Activated CD8-positive, alpha-beta memory T cell treated with anti-CD3 and anti-CD28 coated beads for 36 hours (primary cell): ENCODE results near the gene DNAH10. TPM values are rescaled to one million over a fixed set of nuclear protein-coding genes. Genes with fewer than 3 reads are reported as not detected.

Experiments used
- CTCF ChIA-PET: fragments of 350-600 bp; sonication (Branson Sonifier 250); formaldehyde crosslinking; loops from one replicate; lab custom pipeline; 2021; ENCODE audit warnings: antibody characterized with exemption; lab: Charles Lee
- POLR2A ChIA-PET: fragments of 350-600 bp; sonication (Branson Sonifier 250); formaldehyde crosslinking; loops from one replicate; lab custom pipeline; 2021; ENCODE audit warnings: antibody characterized with exemption; lab: Charles Lee
- total RNA-seq, 2 experiments: library from RNA; stranded (reverse); gene quantifications; one replicate each; pipeline ENCODE4 v1.2.3, GENCODE V29; 2021

The DNAH10 gene
- total RNA-seq, 2 experiments from 2014 or later = 0.06 to 0.15 TPM

GRCh38 chr12:123891011-123891410 is 128.9 kb downstream of the DNAH10 start:
- CTCF ChIA-PET = no interaction called here

GRCh38 chr12:123891516-123892179 is 129.5 kb downstream of the DNAH10 start:
- ChIA-PET POLR2A (no interaction called here), CTCF (no interaction called here)

More at GRCh38 chr12:123891011-123891410, 128.9 kb downstream of the DNAH10 start:
- POLR2A ChIA-PET = no interaction called here

- ChIA-PET CTCF (no interaction called here), POLR2A (no interaction called here)
These were observed 130.1 kb downstream of the DNAH10 start for GRCh38 chr12:123892180-123892559.

- POLR2A ChIA-PET = no interaction called here
These were observed 130.8 kb downstream of the DNAH10 start for GRCh38 chr12:123892853-123893252.

GRCh38 chr12:123893276-123893675 is 131.2 kb downstream of the DNAH10 start:
- CTCF ChIA-PET = interaction anchor here (0.7 to 1.3 kb wide), 2 partner anchors 12 to 668 kb away, joined by 4 read pairs; no protein-coding TSS in a partner anchor

More at GRCh38 chr12:123892853-123893252, 130.8 kb downstream of the DNAH10 start:
- CTCF ChIA-PET = interaction anchor here (1.3 kb wide), 1 partner anchor 13 kb away, joined by 4 read pairs; no protein-coding TSS in a partner anchor

GRCh38 chr12:123894823-123895345 is 132.8 kb downstream of the DNAH10 start:
- POLR2A ChIA-PET = no interaction called here
- CTCF ChIA-PET = no interaction called here

More at GRCh38 chr12:123893276-123893675, 131.2 kb downstream of the DNAH10 start:
- POLR2A ChIA-PET = no interaction called here

- CTCF ChIA-PET = no interaction called here
- POLR2A ChIA-PET = no interaction called here
These were observed 133.3 kb downstream of the DNAH10 start for GRCh38 chr12:123895451-123895850.

GRCh38 chr12:123896767-123897166 is 134.7 kb downstream of the DNAH10 start:
- ChIA-PET POLR2A (no interaction called here), CTCF (no interaction called here)

- ChIA-PET CTCF (no interaction called here), POLR2A (no interaction called here)
These were observed 135.1 kb downstream of the DNAH10 start for GRCh38 chr12:123897221-123897620.

GRCh38 chr12:123898673-123899072 is 136.6 kb downstream of the DNAH10 start:
- ChIA-PET CTCF (no interaction called here), POLR2A (no interaction called here)

GRCh38 chr12:123899368-123899767 is 137.3 kb downstream of the DNAH10 start:
- CTCF ChIA-PET = interaction anchor here (1.0 to 1.8 kb wide), 2 partner anchors 85 to 133 kb away, joined by 4 read pairs; no protein-coding TSS in a partner anchor
- POLR2A ChIA-PET = no interaction called here

GRCh38 chr12:123900871-123901376 is 138.8 kb downstream of the DNAH10 start:
- ChIA-PET POLR2A (no interaction called here), CTCF (interaction anchor here (1.8 kb wide), 1 partner anchor 131 kb away, joined by 4 read pairs; no protein-coding TSS in a partner anchor)

GRCh38 chr12:123902821-123903220 is 140.7 kb downstream of the DNAH10 start:
- CTCF ChIA-PET = interaction anchor here (3.9 kb wide), 1 partner anchor 82 kb away, joined by 29 read pairs; no protein-coding TSS in a partner anchor

GRCh38 chr12:123903301-123904065 is 141.4 kb downstream of the DNAH10 start:
- CTCF ChIA-PET = interaction anchor here (3.9 kb wide), 1 partner anchor 81 kb away, joined by 29 read pairs; no protein-coding TSS in a partner anchor
- POLR2A ChIA-PET = no interaction called here

More at GRCh38 chr12:123902821-123903220, 140.7 kb downstream of the DNAH10 start:
- POLR2A ChIA-PET = no interaction called here

GRCh38 chr12:123905319-123905925 is 143.3 kb downstream of the DNAH10 start:
- ChIA-PET POLR2A (no interaction called here), CTCF (interaction anchor here (0.6 to 3.9 kb wide), 14 partner anchors 8 to 194 kb away, joined by 3 to 29 read pairs (median 4); partner anchors contain the start of gene CCDC92)

GRCh38 chr12:123906711-123907420 is 144.8 kb downstream of the DNAH10 start:
- CTCF ChIA-PET = no interaction called here
- POLR2A ChIA-PET = no interaction called here

- CTCF ChIA-PET = no interaction called here
- POLR2A ChIA-PET = no interaction called here
These were observed 145.8 kb downstream of the DNAH10 start for GRCh38 chr12:123907726-123908476.
